ENCODE data around the gene ZBTB24. TPM values are rescaled to one million over a fixed set of nuclear protein-coding genes. Genes with fewer than 3 reads are reported as not detected.
"Not testable (repeated sequence)": the region's sequence is repeated elsewhere in the genome, so short reads cannot be mapped to it uniquely, and the experiment has no call there.

ZBTB24 gene
- total and polyA plus RNA-seq, 8 donors, result 1.4 to 9.3 (median 2.9) TPM

DNA sequence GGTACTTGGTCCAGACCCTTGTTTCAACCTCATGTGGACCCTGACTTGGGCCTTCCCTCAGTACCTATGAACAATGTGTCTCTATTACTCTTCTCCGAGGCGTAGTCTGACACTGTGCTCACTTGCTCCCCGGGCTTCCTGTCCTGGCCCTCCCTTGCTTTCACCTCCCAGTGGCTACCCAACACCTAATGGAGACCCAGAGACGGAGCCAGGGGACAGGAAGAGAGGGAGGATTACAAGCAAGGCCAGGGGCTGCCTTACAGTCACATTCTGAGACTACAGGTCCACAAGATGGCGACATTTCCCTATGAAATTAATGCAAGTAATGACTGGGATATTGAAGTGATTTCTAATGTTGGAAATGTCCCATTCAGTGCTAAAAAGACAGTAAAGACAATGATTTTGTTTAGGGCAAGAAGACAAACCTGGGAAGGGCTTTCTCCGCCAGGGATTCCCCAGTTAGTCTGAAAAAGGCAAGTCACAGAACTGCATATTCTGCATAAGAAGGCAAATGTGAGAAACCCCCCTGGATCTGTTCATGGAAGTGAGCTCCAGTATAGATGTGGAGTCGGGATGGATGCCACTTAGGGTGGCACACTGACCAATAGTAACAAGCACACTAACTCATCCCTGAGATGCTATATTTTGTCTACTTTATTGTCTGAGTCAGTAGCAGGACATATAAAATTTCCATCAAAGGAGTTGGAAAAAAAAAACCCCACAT lies 44.0 kb upstream of the ZBTB24 start:
- H3K9me3 ChIP-seq, result peaks cover 0 to 8% (median 3%) of the 10 kb centered on the region in 4 donors
- DNase-seq, result peak; percentile 33 to 86
- no peaks in the 10 kb centered on the region for H3K36me3 ChIP-seq
- intact Hi-C loops (cut with DNase I; ENCODE audit: low total_unique reads), result loop anchor here (5.0 kb wide), 1 partner anchor 525 kb away; no protein-coding TSS in a partner anchor
- no peaks in the 10 kb centered on the region for H3K27me3 ChIP-seq
- no peak overlapping the region for H3K27ac ChIP-seq
- TF ChIP-seq EP300 (IDR thresholded peaks at IDR 0.05) (no peak), POLR2AphosphoS5 (IDR thresholded peaks at IDR 0.05) (no peak), POLR2A (IDR thresholded peaks at IDR 0.05) (no peak)
- TF ChIP-seq, protein P1, sequence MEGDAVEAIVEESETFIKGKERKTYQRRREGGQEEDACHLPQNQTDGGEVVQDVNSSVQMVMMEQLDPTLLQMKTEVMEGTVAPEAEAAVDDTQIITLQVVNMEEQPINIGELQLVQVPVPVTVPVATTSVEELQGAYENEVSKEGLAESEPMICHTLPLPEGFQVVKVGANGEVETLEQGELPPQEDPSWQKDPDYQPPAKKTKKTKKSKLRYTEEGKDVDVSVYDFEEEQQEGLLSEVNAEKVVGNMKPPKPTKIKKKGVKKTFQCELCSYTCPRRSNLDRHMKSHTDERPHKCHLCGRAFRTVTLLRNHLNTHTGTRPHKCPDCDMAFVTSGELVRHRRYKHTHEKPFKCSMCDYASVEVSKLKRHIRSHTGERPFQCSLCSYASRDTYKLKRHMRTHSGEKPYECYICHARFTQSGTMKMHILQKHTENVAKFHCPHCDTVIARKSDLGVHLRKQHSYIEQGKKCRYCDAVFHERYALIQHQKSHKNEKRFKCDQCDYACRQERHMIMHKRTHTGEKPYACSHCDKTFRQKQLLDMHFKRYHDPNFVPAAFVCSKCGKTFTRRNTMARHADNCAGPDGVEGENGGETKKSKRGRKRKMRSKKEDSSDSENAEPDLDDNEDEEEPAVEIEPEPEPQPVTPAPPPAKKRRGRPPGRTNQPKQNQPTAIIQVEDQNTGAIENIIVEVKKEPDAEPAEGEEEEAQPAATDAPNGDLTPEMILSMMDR (IDR thresholded peaks at IDR 0.05), result peak in 3 of 7 experiments; percentile 35 to 41 (median 37)
- no peaks in the 10 kb centered on the region for H3K4me1 ChIP-seq
- WGBS, 5 donors, result 54 to 56% (median 55%) methylated on average over 7 of the region's 7 CpGs
- H3K4me3 ChIP-seq, result no peak overlapping the region

DNA sequence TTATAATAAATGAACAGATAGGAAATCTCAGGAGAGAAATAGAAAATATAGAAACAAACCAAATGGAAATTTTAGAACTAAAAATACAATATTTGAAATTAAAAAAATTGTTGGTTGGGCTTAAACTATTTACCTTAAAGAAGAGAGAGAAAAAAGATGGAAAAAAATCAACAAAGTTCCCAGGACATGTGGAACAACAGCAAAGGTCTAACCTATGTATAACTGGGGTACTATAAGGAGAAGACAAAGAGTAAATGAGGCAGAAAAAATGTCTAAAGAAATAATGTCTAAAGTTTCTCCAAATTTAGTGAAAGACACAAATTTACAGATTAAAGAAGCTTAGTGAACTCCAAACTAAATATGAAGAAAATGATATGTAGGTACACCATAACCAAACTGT lies 41.1 kb upstream of the ZBTB24 start:
- Histone ChIP-seq H3K4me3 (no peak overlapping the region), H3K9me3 (peaks cover 0 to 8% (median 3%) of the 10 kb centered on the region in 4 donors), H3K4me1 (no peaks in the 10 kb centered on the region), H3K27ac (no peak overlapping the region), H3K36me3 (no peaks in the 10 kb centered on the region), H3K27me3 (no peaks in the 10 kb centered on the region)
- DNase-seq, result no peak
- TF ChIP-seq EP300 (IDR thresholded peaks at IDR 0.05), result no peak
- TF ChIP-seq POLR2AphosphoS5 (IDR thresholded peaks at IDR 0.05), result no peak
- no peak for TF ChIP-seq POLR2A (IDR thresholded peaks at IDR 0.05)
- TF ChIP-seq, protein P1 (IDR thresholded peaks at IDR 0.05), result no peak
- intact Hi-C loops (cut with DNase I; ENCODE audit: low total_unique reads), result no loop called here

DNA sequence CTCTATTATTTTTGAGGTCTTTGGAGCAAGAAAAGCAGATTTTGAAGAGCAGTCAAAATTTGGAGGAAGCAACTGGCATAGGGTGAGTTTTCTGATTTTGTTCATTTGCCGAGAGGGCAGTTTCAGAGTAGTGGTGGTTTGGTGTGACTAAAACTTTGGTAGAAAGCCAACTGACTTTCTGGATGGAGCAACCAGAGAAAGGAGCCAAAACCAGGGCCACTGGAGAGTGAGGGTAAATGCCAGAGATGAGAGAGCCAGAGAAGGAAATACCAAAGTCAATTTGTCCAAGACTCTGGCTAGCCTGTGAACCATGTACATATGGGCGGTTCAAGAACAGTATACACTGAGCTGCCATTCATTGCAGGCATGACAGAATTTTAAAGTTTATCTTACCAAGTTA lies 40.5 kb upstream of the ZBTB24 start:
- no peak for DNase-seq
- 73 to 95% (median 93%) methylated on average over 2 of the region's 2 CpGs for WGBS, 5 donors
- H3K27me3 ChIP-seq, result no peaks in the 10 kb centered on the region
- TF ChIP-seq EP300 (IDR thresholded peaks at IDR 0.05) (no peak), POLR2A (IDR thresholded peaks at IDR 0.05) (no peak), POLR2AphosphoS5 (IDR thresholded peaks at IDR 0.05) (no peak)
- TF ChIP-seq, protein P1 (IDR thresholded peaks at IDR 0.05), result no peak
- H3K4me3 ChIP-seq, result no peak overlapping the region
- no peaks in the 10 kb centered on the region for H3K36me3 ChIP-seq
- intact Hi-C loops (cut with DNase I; ENCODE audit: low total_unique reads), result no loop called here
- peaks cover 0 to 8% (median 3%) of the 10 kb centered on the region in 4 donors for H3K9me3 ChIP-seq
- no peaks in the 10 kb centered on the region for H3K4me1 ChIP-seq
- H3K27ac ChIP-seq, result no peak overlapping the region

DNA sequence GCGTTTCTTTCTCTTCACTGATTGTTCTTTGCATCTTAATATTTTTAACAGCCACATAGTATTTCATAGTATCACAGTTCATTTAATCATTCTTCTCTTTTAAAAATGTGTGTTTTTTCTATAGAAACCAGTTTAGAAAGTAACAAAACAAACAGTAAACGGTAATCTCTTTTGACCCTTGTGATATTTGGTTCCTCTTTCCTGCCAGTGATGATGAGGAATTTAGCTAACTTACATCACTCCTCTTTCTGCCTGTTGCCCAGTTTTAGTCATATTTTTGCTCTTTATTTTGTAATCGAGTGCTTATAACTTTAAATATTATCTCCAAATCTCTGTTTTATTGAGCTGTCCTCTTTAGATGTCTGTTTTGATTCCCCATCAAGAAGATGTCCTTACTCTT lies 38.1 kb upstream of the ZBTB24 start:
- DNase-seq, result no peak
- intact Hi-C loops (cut with DNase I; ENCODE audit: low total_unique reads), result no loop called here
- Histone ChIP-seq H3K4me3 (no peak overlapping the region), H3K27me3 (no peaks in the 10 kb centered on the region), H3K36me3 (no peaks in the 10 kb centered on the region), H3K4me1 (no peaks in the 10 kb centered on the region), H3K27ac (no peak overlapping the region), H3K9me3 (peaks cover 0 to 8% (median 3%) of the 10 kb centered on the region in 4 donors)
- WGBS, 5 donors, result 68 to 87% (median 83%) methylated on average over 3 of the region's 3 CpGs
- TF ChIP-seq POLR2AphosphoS5 (IDR thresholded peaks at IDR 0.05) (no peak), POLR2A (IDR thresholded peaks at IDR 0.05) (no peak), EP300 (IDR thresholded peaks at IDR 0.05) (no peak)
- TF ChIP-seq, protein P1 (IDR thresholded peaks at IDR 0.05), result no peak

DNA sequence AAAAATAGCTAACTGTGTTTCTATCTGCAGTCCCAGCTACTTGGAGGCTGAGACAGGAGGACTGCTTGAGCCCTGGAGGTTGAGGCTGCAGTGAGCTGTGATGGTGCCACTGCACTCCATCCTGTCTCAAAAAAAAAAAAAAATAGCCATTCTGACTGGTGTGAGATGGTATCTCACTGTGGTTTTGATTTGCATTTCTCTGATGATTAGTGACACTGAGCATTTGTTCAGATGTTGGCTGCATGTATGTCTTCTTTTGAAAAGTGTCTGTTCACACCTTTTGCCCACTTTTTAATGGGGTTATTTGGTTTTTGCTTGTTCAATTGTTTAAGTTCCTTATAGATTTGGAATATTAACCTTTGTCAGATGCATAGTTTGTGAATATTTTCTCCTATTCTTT lies 36.6 kb upstream of the ZBTB24 start:
- H3K27ac ChIP-seq; H3K36me3 ChIP-seq; H3K4me1 ChIP-seq; H3K9me3 ChIP-seq; intact Hi-C loops (cut with DNase I; ENCODE audit: low total_unique reads); H3K27me3 ChIP-seq; DNase-seq; H3K4me3 ChIP-seq: not testable (repeated sequence)
